HG03095 (cell line): ENCODE results near the gene CDK5RAP2.

ENCODE experiments used
- ATAC-seq: cut with Tn5 transposase; IDR thresholded peaks from one replicate; pipeline ENCODE4 v1.9.1; 2021; ENCODE audit warnings: moderate library complexity; ENCODE audit not compliant: unreplicated experiment

The CDK5RAP2 gene

GRCh38 chr9:120410925-120411501, 169.0 kb downstream of the CDK5RAP2 start:
- no peak for ATAC-seq

GRCh38 chr9:120408680-120409258, 171.2 kb downstream of the CDK5RAP2 start:
- no peak for ATAC-seq

- no peak for ATAC-seq
Measured at GRCh38 chr9:120405860-120406259, 174.1 kb downstream of the CDK5RAP2 start.

- ATAC-seq, result no peak
Measured at GRCh38 chr9:120405134-120405533, 174.8 kb downstream of the CDK5RAP2 start.

- no peak for ATAC-seq
Measured at GRCh38 chr9:120403543-120403856, 176.5 kb downstream of the CDK5RAP2 start.

- no peak for ATAC-seq
Measured at GRCh38 chr9:120402741-120403542, 177.0 kb downstream of the CDK5RAP2 start.

- ATAC-seq, result no peak
Measured at GRCh38 chr9:120399940-120400339, 180.0 kb downstream of the CDK5RAP2 start.

- no peak for ATAC-seq
Measured at GRCh38 chr9:120398286-120398685, 181.7 kb downstream of the CDK5RAP2 start.

- no peak for ATAC-seq
Measured at GRCh38 chr9:120397453-120397852, 182.5 kb downstream of the CDK5RAP2 start.

- ATAC-seq, result no peak
Measured at GRCh38 chr9:120396931-120397330, 183.0 kb downstream of the CDK5RAP2 start.

GRCh38 chr9:120396418-120396817, 183.5 kb downstream of the CDK5RAP2 start:
- ATAC-seq, result no peak

GRCh38 chr9:120395376-120395775, 184.6 kb downstream of the CDK5RAP2 start:
- no peak for ATAC-seq

- ATAC-seq, result no peak
Measured at GRCh38 chr9:120394058-120394669, 185.8 kb downstream of the CDK5RAP2 start.

GRCh38 chr9:120393386-120394057, 186.4 kb downstream of the CDK5RAP2 start:
- ATAC-seq, result no peak

- ATAC-seq, result no peak
Measured at GRCh38 chr9:120392711-120393110, 187.3 kb downstream of the CDK5RAP2 start.

- no peak for ATAC-seq
Measured at GRCh38 chr9:120392245-120392644, 187.7 kb downstream of the CDK5RAP2 start.

GRCh38 chr9:120391691-120392090, 188.3 kb downstream of the CDK5RAP2 start:
- no peak for ATAC-seq

- no peak for ATAC-seq
Measured at GRCh38 chr9:120390637-120391190, 189.3 kb downstream of the CDK5RAP2 start.

GRCh38 chr9:120389867-120390266, 190.1 kb downstream of the CDK5RAP2 start:
- ATAC-seq, result no peak

GRCh38 chr9:120389300-120389699, 190.7 kb downstream of the CDK5RAP2 start:
- no peak for ATAC-seq
